Left hindlimb (tissue), 1 donor: ENCODE measurements around the gene C13orf42.
"Not testable (repeated sequence)": the region's sequence is repeated elsewhere in the genome, so short reads cannot be mapped to it uniquely, and the experiment has no call there.

Source experiments
- DNase-seq: peaks from one replicate; pipeline ENCODE4 v3.0.0-alpha.2; 2018

C13orf42 gene

DNA sequence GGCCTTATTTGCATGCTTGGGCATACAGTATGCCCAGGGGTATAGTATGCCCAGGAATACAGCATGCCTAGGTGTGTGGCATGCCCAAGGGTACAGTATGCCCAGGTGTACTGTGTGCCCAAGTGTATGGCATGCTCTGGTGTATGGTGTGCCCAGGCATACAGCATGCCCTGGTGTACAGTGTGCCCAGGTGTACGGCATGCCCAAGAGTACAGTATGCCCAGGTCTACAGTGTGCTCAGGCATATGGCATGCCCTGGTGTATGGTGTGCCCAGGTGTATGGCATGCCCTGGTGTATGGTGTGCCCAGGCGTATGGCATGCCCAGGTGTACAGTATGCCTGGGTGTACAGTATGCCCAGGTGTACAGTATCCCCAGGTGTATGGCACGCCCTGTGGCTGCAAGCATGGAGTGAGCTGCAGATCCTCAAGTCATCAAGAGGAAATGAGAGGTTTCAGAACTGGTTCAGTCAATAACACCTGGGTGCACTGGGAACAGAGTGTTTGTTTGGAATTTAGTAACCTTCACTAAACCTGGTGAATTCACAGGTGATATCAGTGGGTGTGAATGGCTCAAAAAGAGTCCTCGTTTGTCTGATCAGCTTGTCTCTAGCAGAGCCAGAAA is 7.8 kb upstream of the C13orf42 start:
- DNase-seq = no peak

DNA sequence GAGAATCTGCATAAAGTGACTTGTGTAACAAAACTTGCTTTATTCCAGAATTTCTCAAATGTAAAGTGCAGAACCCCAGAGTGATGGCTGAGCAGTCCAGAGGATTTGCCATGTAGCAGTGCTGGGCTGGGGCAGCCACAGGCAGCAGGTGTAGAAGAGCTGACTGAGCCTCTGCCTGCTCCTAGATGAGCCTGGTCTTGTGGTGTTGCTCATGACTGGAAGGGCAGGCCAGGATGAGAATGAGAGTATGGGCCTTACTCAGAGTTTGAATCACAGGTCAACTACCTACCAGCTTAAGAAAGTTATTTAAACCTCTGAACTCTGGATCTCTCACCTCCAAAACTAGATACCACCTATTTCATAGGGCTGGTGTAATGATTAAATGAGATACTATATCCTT is 2.9 kb upstream of the C13orf42 start:
- no peak for DNase-seq

DNA sequence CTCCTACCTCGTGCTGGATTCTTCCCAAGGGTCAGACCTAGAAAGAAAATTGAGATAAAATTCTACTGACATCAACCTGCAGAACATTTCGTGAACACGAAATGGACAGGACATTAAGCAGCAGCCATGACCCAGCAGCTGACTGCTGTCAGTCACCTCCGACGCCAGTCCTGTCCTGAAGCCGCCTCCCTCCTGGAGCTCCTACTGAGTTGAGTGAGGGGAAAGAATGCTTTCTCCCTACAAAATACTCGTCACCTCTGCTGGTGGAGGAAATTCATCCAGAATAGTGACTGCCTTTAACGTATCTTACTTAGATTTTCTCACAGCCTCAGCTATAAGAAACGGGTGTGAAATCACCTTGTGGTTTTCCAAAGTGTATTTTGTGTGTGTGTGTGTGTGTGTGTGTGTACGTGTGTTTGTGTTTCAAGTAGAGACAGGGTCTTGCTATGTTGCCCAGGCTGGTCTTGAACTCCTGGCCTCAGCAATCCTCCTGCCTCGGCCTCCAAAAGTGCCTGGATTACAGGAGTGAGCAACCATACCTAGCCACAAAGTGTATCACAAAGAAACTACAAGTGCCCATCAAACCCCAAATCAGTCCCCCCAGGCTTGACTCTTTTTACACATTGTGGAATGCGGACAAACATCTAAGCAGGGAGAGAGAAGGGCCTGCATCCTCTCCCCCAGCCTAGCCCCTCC is 2.3 kb upstream of the C13orf42 start:
- no peak for DNase-seq

GRCh38 chr13:51112771-51113170 is 1.7 kb upstream of the C13orf42 start:
- no peak for DNase-seq

- no peak for DNase-seq
Measured at GRCh38 chr13:51111997-51112396, 923 bp upstream of the C13orf42 start.

DNA sequence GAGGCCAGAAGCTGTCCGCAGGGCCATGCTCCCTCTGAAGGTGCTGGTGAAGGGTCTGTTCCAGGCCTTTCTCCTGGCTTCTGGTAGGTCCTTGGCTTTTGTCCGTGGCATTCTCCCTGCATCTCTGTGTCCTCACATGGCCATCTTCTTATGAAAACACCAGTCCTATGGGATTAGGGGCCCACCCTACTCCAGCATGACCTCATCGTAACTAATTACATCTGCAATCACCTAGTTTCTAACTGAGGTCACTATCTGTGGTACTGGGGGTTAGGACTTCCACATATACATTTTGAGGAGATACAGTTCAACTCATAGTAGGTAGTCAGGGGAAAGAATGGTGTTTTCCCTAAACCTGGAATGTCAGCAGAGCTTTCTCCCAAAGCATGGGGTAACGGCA is 3.1 kb downstream of the C13orf42 start:
- no peak for DNase-seq

DNA sequence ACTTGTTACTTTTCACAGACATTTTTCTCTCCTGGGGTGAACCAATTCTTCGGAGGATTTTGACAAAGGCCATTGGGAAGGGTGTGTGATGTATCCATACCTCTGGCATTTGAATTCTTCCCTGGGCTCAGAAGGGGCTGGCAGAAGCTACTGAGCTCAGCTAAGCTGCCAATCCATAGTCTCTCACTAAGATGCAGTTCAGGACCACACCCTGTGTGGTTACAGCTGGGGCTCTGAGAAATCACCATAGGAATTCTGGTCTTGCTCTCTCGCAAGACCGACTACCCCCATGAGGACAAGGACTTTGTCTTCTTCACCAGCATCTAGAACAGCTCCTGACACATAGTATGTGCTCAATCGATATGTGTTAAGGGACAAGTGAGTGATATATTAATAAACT is 6.0 kb downstream of the C13orf42 start:
- no peak for DNase-seq

DNA sequence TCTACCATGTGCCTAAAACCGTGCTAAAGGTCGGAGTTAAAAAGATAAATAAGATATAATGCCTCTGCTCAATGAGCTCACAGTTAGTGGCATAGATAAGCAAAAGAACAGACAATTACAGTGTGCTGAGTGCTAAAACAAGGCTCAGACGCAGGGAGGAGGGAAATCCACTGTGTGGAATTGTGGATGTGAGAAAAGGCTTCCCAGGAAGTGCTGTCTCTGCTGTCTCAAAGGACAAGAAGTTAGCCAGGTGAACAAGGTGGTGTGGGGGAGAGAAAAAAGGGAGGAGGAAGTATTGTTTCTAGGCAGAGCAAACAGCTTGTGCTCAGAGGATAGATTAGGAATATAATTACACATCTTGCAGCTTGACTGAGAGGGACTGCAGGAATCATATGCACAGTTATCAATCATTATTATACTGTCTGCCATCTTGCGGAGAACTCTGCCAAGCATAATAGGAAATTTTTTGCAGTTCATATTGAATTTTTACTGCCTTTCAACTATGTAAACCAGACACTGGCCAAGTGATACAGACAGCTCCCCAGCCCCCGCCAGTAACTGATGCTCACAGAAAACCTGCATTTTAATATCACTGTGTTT is 9.3 kb downstream of the C13orf42 start:
- DNase-seq = no peak

- DNase-seq = no peak
Measured at GRCh38 chr13:51097353-51098043, 13.6 kb downstream of the C13orf42 start.

- DNase-seq = no peak
Measured at GRCh38 chr13:51096131-51096530, 14.9 kb downstream of the C13orf42 start.

DNA sequence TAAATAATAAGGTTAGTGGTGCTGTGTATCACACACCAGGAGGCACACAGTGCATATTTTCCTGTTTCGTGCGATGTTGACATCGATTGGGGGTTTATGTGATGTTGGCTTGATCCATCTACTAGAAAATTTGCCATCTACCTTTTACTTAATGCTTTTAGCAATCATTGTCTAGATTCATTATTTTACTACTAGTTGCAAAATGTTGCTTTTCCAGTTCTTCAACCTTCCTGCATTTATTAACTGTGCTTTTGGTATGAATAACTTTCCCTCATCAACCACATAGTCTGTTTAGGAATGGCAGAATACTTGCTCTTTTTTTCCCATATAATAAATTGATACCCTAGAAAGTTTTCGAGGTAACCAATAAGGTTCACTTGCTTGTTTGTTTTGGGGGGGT is 17.5 kb downstream of the C13orf42 start:
- no peak for DNase-seq

DNA sequence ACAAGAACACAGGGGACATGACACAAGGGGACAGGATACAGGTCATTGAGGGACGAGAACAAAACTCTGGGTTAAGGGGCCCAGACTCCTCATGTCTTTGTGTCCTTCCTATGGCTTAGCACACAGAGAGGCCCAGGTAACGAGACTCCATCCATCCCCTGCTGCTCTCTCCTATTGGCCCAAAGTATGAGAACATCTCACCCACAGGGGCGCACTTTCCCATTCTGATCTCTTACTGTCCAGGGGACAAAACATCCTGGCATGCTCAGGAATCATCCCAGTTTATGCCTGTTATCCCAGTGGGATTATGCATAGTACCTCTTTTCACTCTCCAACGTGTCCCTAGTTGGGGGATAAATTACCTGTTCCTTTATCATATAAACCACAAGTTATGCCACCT is 19.2 kb downstream of the C13orf42 start:
- no peak for DNase-seq

DNA sequence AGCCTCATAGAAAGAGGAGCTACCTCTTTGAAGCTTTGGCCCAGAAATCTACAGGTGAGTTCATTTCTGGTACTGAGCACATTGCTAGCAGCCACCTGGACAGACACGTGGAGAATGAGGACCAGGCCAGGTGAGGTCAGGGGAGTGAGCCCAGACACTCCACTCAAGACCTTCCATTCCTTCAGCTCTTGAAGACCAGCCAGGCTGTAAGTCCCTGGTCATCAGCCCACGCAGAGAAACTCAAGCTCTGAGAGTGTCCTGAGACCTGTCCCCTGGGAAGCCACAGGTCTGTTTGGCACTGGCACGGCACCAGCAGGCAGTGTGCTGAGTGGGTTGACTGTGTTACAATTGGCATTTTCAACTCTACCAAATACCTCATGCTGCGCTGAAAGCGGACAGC is 27.4 kb downstream of the C13orf42 start:
- DNase-seq = no peak

GRCh38 chr13:51080478-51081065 is 30.5 kb downstream of the C13orf42 start:
- not testable (repeated sequence) for DNase-seq

DNA sequence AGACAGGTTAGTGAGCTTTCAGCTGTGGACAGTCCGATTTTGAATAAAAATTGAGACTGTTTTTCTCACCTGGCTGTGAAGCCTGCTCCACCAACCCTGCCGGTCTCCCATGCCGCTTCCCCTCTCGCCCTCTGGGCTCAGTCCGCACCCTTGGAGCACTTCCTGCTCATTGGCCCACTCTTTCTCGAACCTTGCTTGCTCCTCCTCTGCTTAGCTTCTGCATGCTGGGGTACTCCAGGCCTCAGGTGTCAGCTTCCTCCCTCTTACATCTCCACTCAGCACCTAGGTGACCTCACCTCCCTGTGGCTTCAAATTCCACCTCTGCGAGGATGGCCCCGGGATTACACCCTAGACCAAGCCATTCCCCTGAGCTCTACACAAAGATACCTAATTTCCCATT is 39.6 kb downstream of the C13orf42 start:
- no peak for DNase-seq

- peak; percentile 86 for DNase-seq
Measured at GRCh38 chr13:51070005-51070649, 40.9 kb downstream of the C13orf42 start.

DNA sequence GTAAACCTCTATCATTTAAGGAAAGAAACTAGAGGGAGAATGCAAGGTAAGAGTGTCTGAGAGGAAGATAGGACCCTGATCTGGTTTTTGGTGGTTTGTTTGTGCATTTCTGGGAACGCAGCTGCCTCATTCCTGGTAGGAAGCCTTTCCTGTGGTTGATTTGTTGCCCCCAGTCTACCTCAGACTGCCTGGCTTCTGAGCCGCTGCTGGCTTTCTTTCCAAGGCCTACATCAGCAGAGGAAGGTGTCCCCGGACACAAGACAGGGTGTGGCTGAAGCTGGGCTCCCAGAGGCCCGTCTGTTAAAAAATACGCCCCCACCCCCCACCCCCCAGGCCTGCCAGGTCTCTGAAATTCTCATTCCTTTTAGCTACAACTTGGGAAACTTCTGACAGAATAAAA is 42.6 kb downstream of the C13orf42 start:
- no peak for DNase-seq

DNA sequence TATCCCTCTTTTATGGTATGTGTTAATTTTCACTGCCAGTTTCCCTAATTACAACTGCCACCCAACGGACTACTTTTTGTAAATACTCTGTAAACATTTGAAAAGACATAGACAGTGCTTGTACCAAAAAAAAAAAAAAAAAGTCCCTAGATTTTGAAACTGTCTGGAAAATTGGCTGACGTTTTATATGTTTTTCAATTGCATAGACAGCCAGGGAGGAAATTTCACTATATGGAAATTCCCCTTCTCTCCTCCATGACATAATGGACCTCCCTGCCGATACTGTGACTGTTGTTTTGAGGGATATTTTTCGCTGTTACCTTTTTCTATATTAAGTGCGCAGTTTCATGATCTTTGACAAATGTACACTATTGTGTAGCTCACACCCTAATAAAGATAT is 43.4 kb downstream of the C13orf42 start:
- DNase-seq = no peak

DNA sequence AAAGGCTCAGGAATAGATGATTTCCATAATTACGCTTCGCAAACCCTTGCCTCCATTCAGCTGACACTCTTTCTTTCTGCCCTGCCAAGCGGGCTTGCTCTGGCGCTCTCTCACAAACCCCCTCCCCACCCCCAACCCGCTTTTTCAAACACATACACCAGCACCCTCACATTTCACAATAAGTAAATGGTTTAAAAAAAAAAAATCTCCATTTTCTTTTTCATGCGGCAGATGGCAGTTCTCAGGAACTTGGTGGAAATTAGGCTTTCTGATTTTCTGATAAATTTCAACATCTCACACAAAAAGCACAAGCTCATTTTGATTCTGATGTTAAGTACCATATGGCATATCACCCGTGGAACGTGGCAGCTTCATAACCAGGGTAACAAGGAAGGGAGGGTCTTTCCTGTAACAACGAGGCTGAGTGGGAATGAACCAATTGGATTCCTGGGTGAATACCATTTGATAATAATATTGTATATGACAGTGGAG is 43.8 kb downstream of the C13orf42 start:
- DNase-seq = no peak

DNA sequence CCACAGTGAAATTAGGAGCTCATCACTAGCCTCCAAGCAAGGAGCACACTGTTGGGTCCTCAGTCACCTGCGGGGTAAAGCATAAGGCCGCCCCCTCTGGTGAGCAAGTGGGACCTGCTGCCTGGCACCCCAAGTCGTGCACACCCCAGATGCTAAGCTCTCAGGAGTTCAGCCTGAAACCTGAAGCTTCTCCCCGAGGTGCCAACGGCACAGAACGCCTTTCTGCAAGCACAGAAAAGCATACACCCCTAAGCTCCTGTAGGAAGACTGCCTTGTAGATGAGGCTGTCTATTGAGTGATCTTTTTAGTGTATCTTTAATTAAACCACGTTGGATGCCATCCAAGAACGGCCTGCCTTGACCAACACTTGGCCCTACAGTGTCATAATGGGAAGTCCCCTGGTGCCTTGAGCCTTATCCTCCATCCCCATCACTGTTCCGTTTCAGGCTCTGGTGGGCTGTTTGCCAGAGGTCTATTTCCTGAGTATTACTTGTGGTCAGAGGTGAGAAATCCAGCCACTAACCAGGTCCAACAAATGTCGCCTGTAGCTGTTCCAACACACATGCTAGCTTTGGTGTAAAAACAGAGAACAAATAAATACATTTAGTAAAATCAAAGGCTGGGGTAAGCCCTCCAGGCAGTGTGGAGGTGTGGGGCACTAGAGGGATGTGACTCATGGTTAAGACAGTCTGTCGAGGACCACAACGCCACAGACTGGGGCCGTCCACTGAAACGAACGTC is 44.8 kb downstream of the C13orf42 start:
- DNase-seq = peak; percentile 59

- no peak for DNase-seq
Measured at GRCh38 chr13:51065372-51066090, 45.5 kb downstream of the C13orf42 start.
